PC-9 (cell line): ENCODE measurements around the gene MAP4K4. TPM values are rescaled to one million over a fixed set of nuclear protein-coding genes. Genes with fewer than 3 reads are reported as not detected.

ENCODE experiments used
- BruUV-seq: library from RNA; stranded (reverse); fragments of 400-500 nt; replicated peaks from 2 replicates; lab custom pipeline; 2021; lab: Mats Ljungman, UMichigan
- CTCF ChIA-PET: fragments of 300-600 bp; sonication (Branson Sonifier 250); formaldehyde crosslinking; loops from one replicate; lab custom pipeline; 2022; ENCODE audit warnings: antibody characterized with exemption; lab: Charles Lee
- POLR2A ChIA-PET: fragments of 300-600 bp; sonication (Branson Sonifier 250); formaldehyde crosslinking; loops from one replicate; lab custom pipeline; 2022; ENCODE audit warnings: antibody characterized with exemption; ENCODE audit not compliant: unreplicated experiment; lab: Charles Lee
- DNase-seq, 2 experiments: peaks; one replicate each; pipeline versions ENCODE4 v3.0.0 to v3.0.0-alpha.2; 2015 to 2022; ENCODE audit warnings: mixed read lengths in 1 of 2
- H2AFZ ChIP-seq: fragments of 200-600 bp; sonication (generic); 2 replicates; pipeline ENCODE4 v1.8.1; 2017; ENCODE audit warnings: antibody characterized with exemption
- H3F3A ChIP-seq: fragments of 200-600 bp; sonication (generic); 2 replicates; pipeline ENCODE4 v1.8.1; 2017; ENCODE audit warnings: antibody characterized with exemption, mild to moderate bottlenecking, low read depth; ENCODE audit not compliant: insufficient read depth
- H3K27ac ChIP-seq: fragments of 200-600 bp; sonication (generic); 2 replicates; pipeline ENCODE4 v1.6.1; 2016; ENCODE audit warnings: mixed run types
- H3K27me3 ChIP-seq: fragments of 200-600 bp; sonication (generic); 2 replicates; pipeline ENCODE4 v1.6.1; 2016; ENCODE audit warnings: low read depth, mixed run types; ENCODE audit not compliant: insufficient read depth
- H3K36me3 ChIP-seq: fragments of 200-600 bp; sonication (generic); 2 replicates; pipeline ENCODE4 v1.6.1; 2016; ENCODE audit warnings: low read depth, mixed run types
- H3K4me1 ChIP-seq: fragments of 200-600 bp; sonication (generic); replicated peaks from 2 replicates; pipeline ENCODE4 v1.6.1; 2016; ENCODE audit warnings: mixed run types; ENCODE audit not compliant: insufficient read depth
- H3K4me2 ChIP-seq: fragments of 200-600 bp; sonication (generic); 2 replicates; pipeline ENCODE4 v1.6.1; 2017; ENCODE audit warnings: mixed run types
- H3K4me3 ChIP-seq: fragments of 200-600 bp; sonication (generic); 2 replicates; pipeline ENCODE4 v1.6.1; 2016; ENCODE audit warnings: mixed run types
- H3K79me2 ChIP-seq: fragments of 200-600 bp; sonication (generic); 2 replicates; pipeline ENCODE4 v1.6.1; 2017; ENCODE audit warnings: low read depth, mixed run types
- H3K9me2 ChIP-seq: fragments of 200-600 bp; sonication (generic); 2 replicates; pipeline ENCODE4 v1.8.1; 2017; ENCODE audit warnings: mild to moderate bottlenecking; ENCODE audit not compliant: insufficient read depth
- H3K9me3 ChIP-seq: fragments of 200-600 bp; sonication (generic); 2 replicates; pipeline ENCODE4 v1.8.1; 2016; ENCODE audit warnings: low read depth; ENCODE audit not compliant: insufficient read depth
- H4K20me1 ChIP-seq: fragments of 200-600 bp; sonication (generic); 2 replicates; pipeline ENCODE4 v1.8.1; 2017; ENCODE audit not compliant: insufficient read depth
- EZH2 ChIP-seq: fragments of 200-600 bp; sonication (generic); IDR thresholded peaks from 2 replicates; pipeline ENCODE4 v1.8.0; 2017; ENCODE audit warnings: antibody characterized with exemption, low read depth
- intact Hi-C: fragments of 100-400 bp; cut with micrococcal nuclease; formaldehyde crosslinking; loops from one replicate; pipeline ENCODE4 v1.10.0; 2022; ENCODE audit not compliant: unreplicated experiment
- total RNA-seq: library from RNA; stranded (reverse); gene quantifications from 2 replicates; pipeline ENCODE4 v1.2.3, GENCODE V29; 2021
- TF ChIP-seq, protein P1 (sequence below): fragments of 200-600 bp; sonication (generic); conservative IDR thresholded peaks from 2 replicates; pipeline ENCODE4 v1.6.1; 2017; ENCODE audit warnings: mixed run types, antibody characterized with exemption, mild to moderate bottlenecking, moderate library complexity

MAP4K4 gene
- total RNA-seq, 1 experiment from 2014 or later = 129 TPM

DNA sequence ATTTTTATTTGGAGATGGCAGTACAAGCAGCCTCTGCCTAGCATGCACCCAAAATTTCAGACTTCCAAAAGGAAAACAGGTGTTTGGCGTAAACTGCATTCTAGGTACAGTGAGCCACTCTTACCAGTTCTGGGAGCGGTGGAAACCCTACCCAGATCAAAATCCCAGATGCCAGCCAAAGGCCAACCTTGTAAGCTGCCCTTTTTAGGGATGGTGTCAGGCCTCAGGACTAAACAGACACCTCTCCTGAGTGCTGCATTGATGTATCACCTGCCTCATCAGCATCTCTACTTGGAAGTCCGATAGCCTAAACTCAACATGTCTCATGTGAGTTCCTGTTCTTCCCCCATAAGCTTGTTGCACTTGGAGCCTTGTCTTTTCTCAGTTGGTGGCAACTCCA lies 104.0 kb downstream of the MAP4K4 start:
- intact Hi-C loops = no loop called here
- Histone ChIP-seq H3K27me3 (no peaks in the 10 kb centered on the region), H3K4me1 (peaks cover 55% of the 10 kb centered on the region), H4K20me1 (peaks cover 12% of the 10 kb centered on the region), H2AFZ (no peak overlapping the region), H3K9me2 (no peaks in the 10 kb centered on the region), H3K4me2 (no peak overlapping the region), H3K9me3 (no peaks in the 10 kb centered on the region), H3K27ac (peak overlapping the region; percentile 63), H3F3A (peaks cover 40% of the 10 kb centered on the region), H3K79me2 (peaks cover 96% of the 10 kb centered on the region), H3K4me3 (no peak overlapping the region), H3K36me3 (no peaks in the 10 kb centered on the region)
- TF ChIP-seq, protein P1, sequence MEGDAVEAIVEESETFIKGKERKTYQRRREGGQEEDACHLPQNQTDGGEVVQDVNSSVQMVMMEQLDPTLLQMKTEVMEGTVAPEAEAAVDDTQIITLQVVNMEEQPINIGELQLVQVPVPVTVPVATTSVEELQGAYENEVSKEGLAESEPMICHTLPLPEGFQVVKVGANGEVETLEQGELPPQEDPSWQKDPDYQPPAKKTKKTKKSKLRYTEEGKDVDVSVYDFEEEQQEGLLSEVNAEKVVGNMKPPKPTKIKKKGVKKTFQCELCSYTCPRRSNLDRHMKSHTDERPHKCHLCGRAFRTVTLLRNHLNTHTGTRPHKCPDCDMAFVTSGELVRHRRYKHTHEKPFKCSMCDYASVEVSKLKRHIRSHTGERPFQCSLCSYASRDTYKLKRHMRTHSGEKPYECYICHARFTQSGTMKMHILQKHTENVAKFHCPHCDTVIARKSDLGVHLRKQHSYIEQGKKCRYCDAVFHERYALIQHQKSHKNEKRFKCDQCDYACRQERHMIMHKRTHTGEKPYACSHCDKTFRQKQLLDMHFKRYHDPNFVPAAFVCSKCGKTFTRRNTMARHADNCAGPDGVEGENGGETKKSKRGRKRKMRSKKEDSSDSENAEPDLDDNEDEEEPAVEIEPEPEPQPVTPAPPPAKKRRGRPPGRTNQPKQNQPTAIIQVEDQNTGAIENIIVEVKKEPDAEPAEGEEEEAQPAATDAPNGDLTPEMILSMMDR = no peak
- no peak for TF ChIP-seq EZH2
- no TSS peak for BruUV-seq
- CTCF ChIA-PET = interaction anchor here (0.5 kb wide), 1 partner anchor 11 kb away, joined by 4 read pairs; no protein-coding TSS in a partner anchor
- POLR2A ChIA-PET = no interaction called here
- DNase-seq = no peak

DNA sequence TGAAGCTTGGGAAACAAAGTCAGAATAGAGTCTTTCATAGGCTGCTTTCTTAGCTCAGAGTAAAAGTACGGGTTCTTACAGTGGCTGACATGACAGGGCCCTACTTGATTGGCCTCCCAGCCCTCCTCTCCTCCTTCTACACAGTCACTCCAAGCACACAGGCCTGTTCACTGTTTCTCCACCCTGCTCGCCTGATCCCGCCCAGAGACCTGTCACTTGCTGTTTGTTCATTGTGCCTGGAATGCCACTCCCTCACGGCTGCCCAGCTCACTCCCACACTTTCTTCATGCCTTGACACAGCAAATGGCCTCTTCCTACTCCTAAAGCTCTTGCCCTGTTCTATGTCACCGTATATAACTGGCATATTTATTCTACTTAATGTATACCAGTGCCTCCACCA lies 104.8 kb downstream of the MAP4K4 start:
- peak; percentile 11 to 45 for DNase-seq
- H3K4me3 ChIP-seq = no peak overlapping the region
- CTCF ChIA-PET = interaction anchor here (0.5 to 0.8 kb wide), 2 partner anchors 12 to 865 kb away, joined by 3 to 4 read pairs; no protein-coding TSS in a partner anchor
- H3K79me2 ChIP-seq = peaks cover 96% of the 10 kb centered on the region
- intact Hi-C loops = no loop called here
- no peaks in the 10 kb centered on the region for H3K36me3 ChIP-seq
- no peaks in the 10 kb centered on the region for H3K9me3 ChIP-seq
- POLR2A ChIA-PET = no interaction called here
- no peaks in the 10 kb centered on the region for H3K27me3 ChIP-seq
- no peak overlapping the region for H2AFZ ChIP-seq
- peak overlapping the region; percentile 61; the same call in 1 of the 2 replicates for H3K4me2 ChIP-seq
- TF ChIP-seq, protein P1 = no peak
- TF ChIP-seq EZH2 = no peak
- peaks cover 63% of the 10 kb centered on the region for H3K4me1 ChIP-seq
- peak overlapping the region; percentile 63 for H3K27ac ChIP-seq
- H3F3A ChIP-seq = peaks cover 46% of the 10 kb centered on the region
- H4K20me1 ChIP-seq = peaks cover 14% of the 10 kb centered on the region
- no peaks in the 10 kb centered on the region for H3K9me2 ChIP-seq
- BruUV-seq = no TSS peak

DNA sequence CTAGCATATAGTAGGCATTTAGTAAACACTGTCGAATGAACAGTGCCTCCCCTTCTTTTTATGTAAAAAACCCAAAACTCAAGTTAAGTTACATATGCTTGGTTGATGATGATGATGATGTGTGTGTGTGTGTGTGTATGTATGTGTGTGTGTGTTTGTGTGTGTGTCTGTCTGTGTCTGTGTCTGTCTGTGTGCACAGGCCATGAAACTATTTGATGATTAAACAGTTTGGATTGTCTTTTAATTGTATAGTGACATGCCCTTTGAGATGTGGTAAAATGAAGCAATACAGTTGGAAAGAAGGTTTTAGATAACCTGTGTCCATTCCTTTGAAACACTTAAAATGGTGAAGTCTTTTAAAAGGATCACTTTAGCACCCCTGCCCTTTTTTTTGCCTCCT lies 105.6 kb downstream of the MAP4K4 start:
- Histone ChIP-seq H3K79me2 (peaks cover 96% of the 10 kb centered on the region), H2AFZ (no peak overlapping the region), H4K20me1 (peaks cover 14% of the 10 kb centered on the region; the same call in 1 of the 2 replicates), H3K4me1 (peaks cover 70% of the 10 kb centered on the region), H3F3A (peaks cover 46% of the 10 kb centered on the region), H3K4me2 (peak overlapping the region; percentile 61), H3K27me3 (no peaks in the 10 kb centered on the region), H3K4me3 (peak overlapping the region; percentile 27; the same call in 1 of the 2 replicates), H3K9me3 (no peaks in the 10 kb centered on the region), H3K36me3 (no peaks in the 10 kb centered on the region), H3K27ac (peak overlapping the region; percentile 63), H3K9me2 (no peaks in the 10 kb centered on the region)
- ChIA-PET POLR2A (no interaction called here), CTCF (no interaction called here)
- peak in 1 of 2 experiments; percentile 84 for DNase-seq
- intact Hi-C loops = no loop called here
- BruUV-seq = no TSS peak
- TF ChIP-seq, protein P1 = no peak
- TF ChIP-seq EZH2 = no peak
